CD14-positive monocyte (primary cell): ENCODE data around the gene SVIL. TPM values are rescaled to one million over a fixed set of nuclear protein-coding genes. Genes with fewer than 3 reads are reported as not detected.
"Not testable (repeated sequence)": the region's sequence is repeated elsewhere in the genome, so short reads cannot be mapped to it uniquely, and the experiment has no call there.

Experiments
- DNase-seq, 3 donors: peaks; one replicate each; pipeline ENCODE4 v3.0.0-alpha.2; 2011 to 2022
- H2AFZ ChIP-seq: 2 replicates; pipeline ENCODE4 v1.6.0; 2012; ENCODE audit warnings: mild to moderate bottlenecking, low read depth, low read length, inconsistent platforms; ENCODE audit not compliant: insufficient read depth, poor library complexity, severe bottlenecking
- H3K27ac ChIP-seq, 2 donors: 1 replicate in 1 of 2; 2 replicates in 1 of 2; pipeline ENCODE4 v1.5.1; 2012 to 2013; ENCODE audit warnings: low read length in 2 of 2, control low read depth in 1 of 2, inconsistent platforms in 1 of 2, low read depth in 1 of 2, mild to moderate bottlenecking in 1 of 2
- H3K27me3 ChIP-seq, 2 donors: one replicate each; pipeline versions ENCODE4 v1.6.0 to v1.6.1; 2011 to 2013; ENCODE audit warnings: low read length in 2 of 2; ENCODE audit not compliant: control insufficient read depth in 2 of 2, insufficient read depth in 2 of 2
- H3K36me3 ChIP-seq, 2 donors: replicated peaks in 1 of 2; 1 replicate in 1 of 2; 2 replicates in 1 of 2; pipeline versions ENCODE4 v1.5.1 to v1.6.1; 2012 to 2013; ENCODE audit warnings: low read length in 2 of 2, control low read depth in 1 of 2, inconsistent platforms in 1 of 2, mild to moderate bottlenecking in 1 of 2; ENCODE audit not compliant: insufficient read depth in 2 of 2, control insufficient read depth in 1 of 2
- H3K4me1 ChIP-seq, 2 donors: 1 replicate in 1 of 2; 2 replicates in 1 of 2; pipeline versions ENCODE4 v1.5.1 to v1.6.1; 2012 to 2013; ENCODE audit warnings: low read length in 2 of 2, control low read depth in 1 of 2, inconsistent platforms in 1 of 2, mild to moderate bottlenecking in 1 of 2, moderate library complexity in 1 of 2; ENCODE audit not compliant: insufficient read depth in 2 of 2, control insufficient read depth in 1 of 2
- H3K4me2 ChIP-seq: replicated peaks from 2 replicates; pipeline ENCODE3; 2012; ENCODE audit warnings: low read length, moderate library complexity, mild to moderate bottlenecking; ENCODE audit not compliant: poor library complexity, severe bottlenecking; ENCODE audit errors: extremely low read depth
- H3K4me3 ChIP-seq, 3 experiments: fragments of 200-600 bp in 1 of 3; sonication (generic) in 1 of 3; replicated peaks in 1 of 3; 1 replicate in 2 of 3; 2 replicates in 1 of 3; pipeline ENCODE4 v1.5.1; 2011 to 2013; ENCODE audit warnings: low read length in 3 of 3, mild to moderate bottlenecking in 3 of 3, control low read depth in 2 of 3, low read depth in 2 of 3, inconsistent platforms in 1 of 3, moderate library complexity in 1 of 3
- H3K79me2 ChIP-seq: 2 replicates; pipeline ENCODE4 v1.6.0; 2012; ENCODE audit warnings: mild to moderate bottlenecking, control low read depth, inconsistent platforms, low read length, moderate library complexity; ENCODE audit not compliant: insufficient read depth
- H3K9ac ChIP-seq: 2 replicates; pipeline ENCODE4 v1.6.0; 2017; ENCODE audit warnings: low read length, mild to moderate bottlenecking; ENCODE audit not compliant: insufficient read depth, poor library complexity, severe bottlenecking
- H3K9me3 ChIP-seq, 2 donors: replicated peaks in 1 of 2; 1 replicate in 1 of 2; 2 replicates in 1 of 2; pipeline versions ENCODE4 v1.5.1 to v1.6.1; 2012 to 2013; ENCODE audit warnings: low read length in 2 of 2, control low read depth in 1 of 2; ENCODE audit not compliant: control insufficient read depth in 1 of 2, insufficient read depth in 1 of 2
- H4K20me1 ChIP-seq: 2 replicates; pipeline ENCODE4 v1.6.0; 2012; ENCODE audit warnings: mild to moderate bottlenecking, low read length, control low read depth, moderate library complexity; ENCODE audit not compliant: insufficient read depth
- H3K27ac Mint-ChIP-seq, 7 donors: one replicate each; pipeline ENCODE4 v1.8.0; 2020; ENCODE audit warnings: mild to moderate bottlenecking in 7 of 7, mixed read lengths in 7 of 7, moderate library complexity in 6 of 7, inconsistent platforms in 2 of 7
- H3K27me3 Mint-ChIP-seq, 3 donors: one replicate each; pipeline ENCODE4 v1.8.0; 2021 to 2022; ENCODE audit warnings: low read depth in 3 of 3, mild to moderate bottlenecking in 3 of 3, mixed read lengths in 3 of 3, moderate library complexity in 3 of 3, inconsistent platforms in 1 of 3
- H3K36me3 Mint-ChIP-seq, 2 donors: one replicate each; pipeline ENCODE4 v1.8.0; 2020; ENCODE audit warnings: mixed read lengths in 2 of 2, inconsistent platforms in 1 of 2, mild to moderate bottlenecking in 1 of 2
- H3K4me1 Mint-ChIP-seq: one replicate; pipeline ENCODE4 v1.8.0; 2020; ENCODE audit warnings: mild to moderate bottlenecking, mixed read lengths
- H3K4me3 Mint-ChIP-seq, 2 donors: one replicate each; pipeline ENCODE4 v1.8.0; 2020; ENCODE audit warnings: mild to moderate bottlenecking in 2 of 2, mixed read lengths in 2 of 2, moderate library complexity in 1 of 2
- H3K9me3 Mint-ChIP-seq, 7 donors: one replicate each; pipeline ENCODE4 v1.8.0; 2020 to 2022; ENCODE audit warnings: mixed read lengths in 7 of 7, mild to moderate bottlenecking in 6 of 7, moderate library complexity in 6 of 7, inconsistent platforms in 2 of 7
- WGBS: methylation state at CpG from one replicate; pipeline ENCODE4 v1.1.5; 2013; ENCODE audit warnings: missing lambda C conversion rate; ENCODE audit not compliant: insufficient coverage; 5-methylcytosine and 5-hydroxymethylcytosine counted together
- intact Hi-C, 2 donors: fragments of 100-400 bp; cut with micrococcal nuclease; formaldehyde crosslinking; loops; one replicate each; pipeline versions ENCODE4 v1.15.0 to v1.15.1; 2023
- polyA plus RNA-seq, 3 donors: library from polyadenylated mRNA; depleted of rRNA in 1 of 3; unstranded in 2 of 3; stranded (reverse) in 1 of 3; fragments of 300-500 nt in 2 of 3; fragments of >200 nt in 1 of 3; fragmentation: Illumina TruSeq in 2 of 3; gene quantifications; 1 replicate in 2 of 3; 2 replicates in 1 of 3; pipeline ENCODE4 v1.2.3, GENCODE V29; 2012 to 2021
- TF ChIP-seq, protein P1 (sequence below): fragments of 200-600 bp; IDR thresholded peaks from one replicate; pipeline ENCODE4 v1.8.0; 2022; ENCODE audit warnings: antibody characterized with exemption, mild to moderate bottlenecking

SVIL gene
- polyA plus RNA-seq, 3 donors, result 2.1 to 14.3 (median 5.8) TPM

DNA sequence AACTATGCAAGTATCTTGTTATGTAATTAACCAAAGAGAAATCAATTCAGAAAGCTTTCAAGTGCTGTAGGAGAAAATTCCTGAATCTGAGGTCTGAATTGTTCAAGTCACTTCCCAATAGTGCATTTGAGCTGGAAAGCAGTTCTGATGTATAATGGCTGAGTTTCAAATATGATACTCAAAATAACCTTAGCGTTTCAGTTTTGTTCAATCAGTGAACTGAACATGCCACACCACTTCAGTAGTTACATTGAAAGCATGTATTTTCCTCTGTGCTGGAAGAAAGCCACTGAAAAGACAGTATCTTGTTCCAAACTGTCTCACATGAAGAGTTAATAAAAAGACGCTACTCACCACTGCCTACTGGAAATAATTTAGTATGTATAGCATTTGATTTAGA, 64.5 kb downstream of the SVIL start:
- WGBS, result no CpG with 5 or more reads among the region's 2 CpGs
- H3K27ac Mint-ChIP-seq, H3K79me2 ChIP-seq, H3K27me3 Mint-ChIP-seq, H3K9ac ChIP-seq, H3K4me2 ChIP-seq, H3K9me3 Mint-ChIP-seq, DNase-seq, H2AFZ ChIP-seq, H3K4me1 ChIP-seq, H3K4me1 Mint-ChIP-seq, H3K27me3 ChIP-seq, intact Hi-C loops, H3K4me3 ChIP-seq, H3K9me3 ChIP-seq, H3K4me3 Mint-ChIP-seq, H3K27ac ChIP-seq: not testable (repeated sequence)
- Histone ChIP-seq H3K36me3 (peaks cover 5 to 12% of the 10 kb centered on the region in 2 donors), H4K20me1 (peaks cover 12% of the 10 kb centered on the region)
- H3K36me3 Mint-ChIP-seq, result peaks cover 35 to 44% of the 10 kb centered on the region in 2 donors

DNA sequence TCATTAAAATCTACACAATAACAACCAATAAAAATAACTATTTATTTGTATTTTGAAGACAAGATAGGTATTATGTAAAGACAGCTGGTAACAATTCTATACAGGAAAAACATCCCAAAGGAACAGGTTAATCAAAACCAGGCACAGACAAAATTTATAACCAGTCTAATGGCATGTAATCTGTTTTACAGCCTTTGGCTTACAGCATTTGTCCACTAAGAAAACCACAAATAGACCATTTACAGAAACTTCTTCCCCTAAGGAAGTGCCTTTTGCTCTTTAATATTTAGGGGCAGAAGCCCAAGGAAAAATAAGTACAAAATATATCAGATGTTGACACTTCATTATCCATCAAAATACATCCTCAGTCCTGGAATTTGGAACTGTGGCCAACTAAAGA, 65.0 kb downstream of the SVIL start:
- Mint-ChIP-seq H3K36me3 (peaks cover 31 to 46% of the 10 kb centered on the region in 2 donors), H3K27ac (no peak overlapping the region), H3K27me3 (no peaks in the 10 kb centered on the region), H3K4me1 (no peaks in the 10 kb centered on the region), H3K9me3 (no peaks in the 10 kb centered on the region), H3K4me3 (no peak overlapping the region)
- intact Hi-C loops, result no loop called here
- Histone ChIP-seq H3K9ac (no peak overlapping the region), H2AFZ (no peak overlapping the region), H3K9me3 (no peaks in the 10 kb centered on the region), H3K4me1 (no peaks in the 10 kb centered on the region), H3K27me3 (no peaks in the 10 kb centered on the region), H3K27ac (no peak overlapping the region), H3K79me2 (no peaks in the 10 kb centered on the region), H3K4me2 (no peak overlapping the region), H4K20me1 (peaks cover 12% of the 10 kb centered on the region), H3K4me3 (no peak overlapping the region), H3K36me3 (peaks cover 3 to 12% of the 10 kb centered on the region in 2 donors)
- TF ChIP-seq, protein P1, sequence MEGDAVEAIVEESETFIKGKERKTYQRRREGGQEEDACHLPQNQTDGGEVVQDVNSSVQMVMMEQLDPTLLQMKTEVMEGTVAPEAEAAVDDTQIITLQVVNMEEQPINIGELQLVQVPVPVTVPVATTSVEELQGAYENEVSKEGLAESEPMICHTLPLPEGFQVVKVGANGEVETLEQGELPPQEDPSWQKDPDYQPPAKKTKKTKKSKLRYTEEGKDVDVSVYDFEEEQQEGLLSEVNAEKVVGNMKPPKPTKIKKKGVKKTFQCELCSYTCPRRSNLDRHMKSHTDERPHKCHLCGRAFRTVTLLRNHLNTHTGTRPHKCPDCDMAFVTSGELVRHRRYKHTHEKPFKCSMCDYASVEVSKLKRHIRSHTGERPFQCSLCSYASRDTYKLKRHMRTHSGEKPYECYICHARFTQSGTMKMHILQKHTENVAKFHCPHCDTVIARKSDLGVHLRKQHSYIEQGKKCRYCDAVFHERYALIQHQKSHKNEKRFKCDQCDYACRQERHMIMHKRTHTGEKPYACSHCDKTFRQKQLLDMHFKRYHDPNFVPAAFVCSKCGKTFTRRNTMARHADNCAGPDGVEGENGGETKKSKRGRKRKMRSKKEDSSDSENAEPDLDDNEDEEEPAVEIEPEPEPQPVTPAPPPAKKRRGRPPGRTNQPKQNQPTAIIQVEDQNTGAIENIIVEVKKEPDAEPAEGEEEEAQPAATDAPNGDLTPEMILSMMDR, result no peak
- no peak for DNase-seq
